SK-N-SH (cell line): ENCODE results near the gene IBSP. TPM values are rescaled to one million over a fixed set of nuclear protein-coding genes. Genes with fewer than 3 reads are reported as not detected.

ENCODE experiments used
- CTCF ChIA-PET: fragments of 300-600, 350-600 bp; formaldehyde crosslinking; extraction: SDS; loops from one replicate; lab custom pipeline; 2021; lab: Yijun Ruan, JAX
- POLR2A ChIA-PET: fragments of 350-600 bp; sonication (Branson Sonifier 250); formaldehyde crosslinking; extraction: SDS; loops from one replicate; lab custom pipeline; 2020; ENCODE audit warnings: antibody characterized with exemption, inconsistent platforms; lab: Yijun Ruan, JAX
- DNase-seq: peaks from one replicate; pipeline ENCODE4 v3.0.0; 2012
- H2AFZ ChIP-seq: fragments of 200-600 bp; sonication (generic); 2 replicates; pipeline ENCODE4 v1.8.1; 2016; ENCODE audit warnings: antibody characterized with exemption, mild to moderate bottlenecking, low read depth
- H3F3A ChIP-seq: fragments of 200-600 bp; sonication (generic); replicated peaks from 2 replicates; pipeline ENCODE3; 2016; ENCODE audit warnings: antibody characterized with exemption, mild to moderate bottlenecking; ENCODE audit not compliant: insufficient read depth
- H3K27ac ChIP-seq, 2 experiments: fragments of 200-500 bp in 1 of 2; fragments of 200-600 bp in 1 of 2; sonication (Bioruptor generic) in 1 of 2; sonication (generic), shearing (Covaris generic) in 1 of 2; 2 replicates each; pipeline versions ENCODE4 v1.5.1 to v1.6.1; 2014 to 2016; ENCODE audit warnings: low read depth in 2 of 2, inconsistent platforms in 1 of 2, low read length in 1 of 2, mild to moderate bottlenecking in 1 of 2, mixed read lengths in 1 of 2
- H3K27me3 ChIP-seq: fragments of 200-600 bp; sonication (generic), shearing (Covaris generic); 2 replicates; pipeline ENCODE4 v1.6.1; 2016; ENCODE audit warnings: mixed run types; ENCODE audit not compliant: insufficient read depth
- H3K36me3 ChIP-seq, 2 experiments: fragments of 200-500 bp in 1 of 2; fragments of 200-600 bp in 1 of 2; sonication (Bioruptor generic) in 1 of 2; sonication (generic) in 1 of 2; replicated peaks in 1 of 2; 2 replicates each; pipeline versions ENCODE3 to v1.5.1; 2014 to 2016; ENCODE audit warnings: low read length in 1 of 2, mild to moderate bottlenecking in 1 of 2; ENCODE audit not compliant: insufficient read depth in 2 of 2, control insufficient read depth in 1 of 2
- H3K4me1 ChIP-seq, 2 experiments: fragments of 200-500 bp in 1 of 2; fragments of 200-600 bp in 1 of 2; sonication (Bioruptor generic) in 1 of 2; sonication (generic), shearing (Covaris generic) in 1 of 2; 2 replicates each; pipeline versions ENCODE4 v1.5.1 to v1.6.1; 2014 to 2016; ENCODE audit warnings: low read depth in 1 of 2, low read length in 1 of 2, mixed run types in 1 of 2; ENCODE audit not compliant: insufficient read depth in 2 of 2, control insufficient read depth in 1 of 2
- H3K4me2 ChIP-seq: fragments of 200-600 bp; sonication (generic), shearing (Covaris generic); 2 replicates; pipeline ENCODE4 v1.6.1; 2017; ENCODE audit warnings: mixed run types
- H3K4me3 ChIP-seq, 2 experiments: fragments of 200-500 bp in 1 of 2; fragments of 200-600 bp in 1 of 2; sonication (Bioruptor generic) in 1 of 2; sonication (generic), shearing (Covaris generic) in 1 of 2; 2 replicates each; pipeline versions ENCODE4 v1.5.1 to v1.8.1; 2014 to 2016; ENCODE audit warnings: low read depth in 2 of 2, inconsistent platforms in 1 of 2, low read length in 1 of 2, mild to moderate bottlenecking in 1 of 2, mixed read lengths in 1 of 2, moderate library complexity in 1 of 2
- H3K79me2 ChIP-seq: fragments of 200-600 bp; sonication (generic); 2 replicates; pipeline ENCODE4 v1.8.1; 2017; ENCODE audit warnings: mild to moderate bottlenecking; ENCODE audit not compliant: insufficient read depth
- H3K9ac ChIP-seq: fragments of 200-600 bp; sonication (generic); 2 replicates; pipeline ENCODE4 v1.6.1; 2017; ENCODE audit warnings: mixed run types
- H3K9me2 ChIP-seq: fragments of 200-600 bp; sonication (generic); 2 replicates; pipeline ENCODE4 v1.6.1; 2017; ENCODE audit warnings: mixed run types
- H3K9me3 ChIP-seq: fragments of 200-600 bp; sonication (generic); 2 replicates; pipeline ENCODE4 v1.6.1; 2017; ENCODE audit warnings: mixed run types, mild to moderate bottlenecking, moderate library complexity
- H4K20me1 ChIP-seq: fragments of 200-600 bp; sonication (generic); 2 replicates; pipeline ENCODE4 v1.6.1; 2017; ENCODE audit warnings: mild to moderate bottlenecking, mixed run types; ENCODE audit not compliant: insufficient read depth
- EP300 ChIP-seq, 2 experiments: IDR thresholded peaks; 2 replicates each; pipeline versions ENCODE4 v1.4.0 to v1.6.1; 2012; ENCODE audit warnings: borderline replicate concordance in 1 of 2, low read depth in 1 of 2, low read length in 1 of 2
- FOXJ3 ChIP-seq: sonication (generic); formaldehyde crosslinking; IDR thresholded peaks from 2 replicates; pipeline ENCODE4 v1.5.1; 2020; ENCODE audit warnings: mild to moderate bottlenecking, missing genetic modification reagents
- GABPA ChIP-seq: IDR thresholded peaks from 2 replicates; pipeline ENCODE4 v1.4.0; 2012; ENCODE audit warnings: low read depth, mild to moderate bottlenecking
- MAX ChIP-seq: IDR thresholded peaks from 2 replicates; pipeline ENCODE4 v1.4.0; 2012; ENCODE audit warnings: low read depth
- MXI1 ChIP-seq: IDR thresholded peaks from 2 replicates; pipeline ENCODE4 v1.6.1; 2012; ENCODE audit warnings: mild to moderate bottlenecking, low read depth, low read length, improper control_type of control experiment
- PBX3 ChIP-seq: IDR thresholded peaks from 2 replicates; pipeline ENCODE4; 2012
- RFX5 ChIP-seq: IDR thresholded peaks from 2 replicates; pipeline ENCODE4 v1.6.1; 2012; ENCODE audit warnings: mild to moderate bottlenecking, improper control_type of control experiment, low read length
- ZBTB33 ChIP-seq: IDR thresholded peaks from 2 replicates; pipeline ENCODE4 v1.4.0; 2012; ENCODE audit warnings: low read depth, borderline replicate concordance
- WGBS: methylation state at CpG from one replicate; pipeline ENCODE4 v1.1.6; 2017; ENCODE audit warnings: low lambda C conversion rate; 5-methylcytosine and 5-hydroxymethylcytosine counted together
- polyA plus RNA-seq, 3 experiments: library from polyadenylated mRNA; depleted of rRNA; stranded (reverse); fragments of >200 nt; gene quantifications; 2 replicates each; pipeline ENCODE4 v1.2.3, GENCODE V29; 2012

Gene IBSP
- polyA plus RNA-seq, 1 of the 3 experiments (the other 2 are of a cell fraction): not detected

GRCh38 chr4:87783781-87784180 lies 15.6 kb upstream of the IBSP start:
- ChIA-PET POLR2A (no interaction called here), CTCF (no interaction called here)
- 63% methylated on average over 2 of the region's 2 CpGs for WGBS
- Histone ChIP-seq H3K4me3 (no peak overlapping the region), H3K27me3 (no peaks in the 10 kb centered on the region), H3K9me2 (no peaks in the 10 kb centered on the region), H2AFZ (no peak overlapping the region), H3K4me2 (no peak overlapping the region), H3K9me3 (no peaks in the 10 kb centered on the region), H3K9ac (no peak overlapping the region), H4K20me1 (no peaks in the 10 kb centered on the region), H3K27ac (no peak overlapping the region), H3K79me2 (no peaks in the 10 kb centered on the region), H3K4me1 (no peaks in the 10 kb centered on the region), H3F3A (no peaks in the 10 kb centered on the region), H3K36me3 (no peaks in the 10 kb centered on the region)
- no peak for DNase-seq
- TF ChIP-seq EP300 (IDR thresholded peaks at IDR 0.05; ENCODE audit: borderline replicate concordance in 1 of 2, low read depth in 1 of 2, low read length in 1 of 2) (no peak), ZBTB33 (no peak), RFX5 (no peak), FOXJ3 (CRISPR knock-in tag) (no peak), MXI1 (no peak), MAX (no peak)

GRCh38 chr4:87785731-87786509 lies 13.4 kb upstream of the IBSP start:
- Histone ChIP-seq H3F3A (no peaks in the 10 kb centered on the region), H3K36me3 (no peaks in the 10 kb centered on the region), H3K9ac (no peak overlapping the region), H3K4me2 (no peak overlapping the region), H3K4me1 (no peaks in the 10 kb centered on the region), H3K9me3 (no peaks in the 10 kb centered on the region), H3K4me3 (no peak overlapping the region), H3K9me2 (no peaks in the 10 kb centered on the region), H3K27me3 (no peaks in the 10 kb centered on the region), H4K20me1 (no peaks in the 10 kb centered on the region), H2AFZ (no peak overlapping the region), H3K79me2 (no peaks in the 10 kb centered on the region), H3K27ac (no peak overlapping the region)
- TF ChIP-seq PBX3 (no peak), GABPA (no peak)
- ChIA-PET POLR2A (no interaction called here), CTCF (no interaction called here)
- DNase-seq: no peak
- 44% methylated on average over 13 of the region's 15 CpGs for WGBS
